K562 treated with DMSO at 1 percent for 12 hours (cell line): Measurements from ENCODE around the gene HLCS. TPM values are rescaled to one million over a fixed set of nuclear protein-coding genes. Genes with fewer than 3 reads are reported as not detected.

ENCODE experiments used
- total RNA-seq: library from RNA; unstranded; fragments of 300-600 nt; gene quantifications from 2 replicates; pipeline ENCODE4 v1.2.3, GENCODE V29; 2022; ENCODE audit not compliant: insufficient read depth

HLCS gene
- 6.4 and 24.0 TPM in 2 replicates for total RNA-seq

DNA sequence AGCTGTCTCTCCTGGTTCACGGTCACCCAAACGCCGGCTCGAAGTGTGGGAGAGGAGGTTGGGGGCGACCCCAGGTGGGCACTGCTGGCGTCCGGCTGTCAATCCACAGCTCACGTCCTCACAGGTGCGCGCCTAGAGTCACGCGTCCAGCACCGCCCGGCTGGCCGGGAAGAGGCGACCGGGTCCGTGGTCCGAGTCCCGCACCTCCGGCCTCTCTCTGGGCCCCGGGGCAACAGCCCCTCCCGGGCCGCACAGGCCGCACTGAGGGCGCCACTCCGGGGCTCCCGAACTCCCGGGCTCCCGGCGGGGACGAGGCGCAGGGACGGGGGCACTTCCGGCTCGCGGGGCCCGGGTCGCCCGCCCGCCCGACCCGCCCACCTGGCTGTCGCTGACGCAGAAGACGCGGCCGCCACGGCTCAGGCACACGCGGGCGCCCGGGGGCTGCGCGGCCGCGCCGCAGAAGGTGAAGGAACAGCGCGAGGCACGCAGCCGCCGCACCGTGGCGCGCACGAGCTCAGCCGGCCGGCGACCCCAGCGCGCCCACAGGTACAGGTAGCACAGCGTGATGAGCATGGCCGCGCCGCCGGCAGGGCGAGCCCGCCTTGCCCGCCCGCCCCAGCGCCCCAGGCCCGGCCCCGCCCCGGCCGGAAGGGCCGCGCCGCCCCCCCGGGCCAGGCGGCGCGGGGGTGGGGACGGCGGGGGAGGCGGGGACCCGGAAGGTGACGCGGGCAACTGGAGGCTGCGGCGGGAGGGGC is at the start of gene HLCS:
Gene HLCS, minus strand, starts transcription at position 604 of the 755 bp plus-strand sequence. Its CDS starts 31 bp downstream, at position 573.

DNA sequence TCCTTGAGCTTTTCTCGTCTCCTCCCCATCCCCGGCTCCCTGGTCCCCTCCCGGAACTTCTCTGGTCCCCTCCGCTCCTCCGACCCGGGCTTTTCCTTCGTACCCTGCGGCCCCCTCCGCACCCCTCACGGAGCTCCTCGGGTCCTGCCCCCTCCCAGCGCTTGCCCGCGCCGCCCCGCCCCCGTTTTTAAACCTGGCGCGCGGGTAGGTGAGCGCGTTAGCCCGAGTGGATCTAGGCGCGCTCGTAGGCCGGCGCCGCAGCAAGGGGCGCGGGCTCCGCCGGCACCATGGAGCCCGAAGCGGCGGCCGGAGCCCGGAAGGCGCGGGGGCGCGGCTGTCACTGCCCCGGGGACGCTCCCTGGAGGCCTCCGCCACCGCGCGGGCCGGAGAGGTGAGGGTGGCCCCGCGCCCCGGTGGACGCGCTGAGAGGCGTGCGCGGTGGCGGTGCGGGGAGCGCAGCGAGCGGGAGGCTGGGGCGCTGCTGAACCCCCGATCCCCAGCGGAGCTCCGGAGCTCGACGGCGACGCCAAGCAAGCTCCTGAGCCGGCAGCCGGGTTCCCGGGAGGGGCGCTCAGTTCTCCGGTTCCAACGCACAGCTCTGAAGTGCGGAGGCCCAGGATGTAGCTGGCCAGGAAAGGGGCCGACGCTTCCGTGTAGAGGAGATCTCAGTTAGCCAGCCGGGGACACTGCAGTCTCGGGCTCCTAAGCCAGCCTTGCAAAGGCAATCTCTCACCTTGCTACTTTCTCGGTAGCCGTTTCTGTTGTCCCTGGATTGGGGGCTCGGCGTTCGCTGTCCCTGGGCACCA is 40.2 kb upstream of the HLCS start, which contains the start of gene RIPPLY3:
Gene RIPPLY3, plus strand, starts transcription at position 217 of the 806 bp plus-strand sequence. Its CDS starts 71 bp downstream, at position 288.

Other genes with a start within 250 kb of the HLCS start
- not detected in 2 replicates for gene RIPPLY3, start 40.0 kb upstream of the HLCS start, total RNA-seq
- gene PIGP, start 106.4 kb upstream of the HLCS start, total RNA-seq = 15.2 and 30.4 TPM in 2 replicates
- gene TTC3, start 106.6 kb upstream of the HLCS start, total RNA-seq = 25.3 and 122 TPM in 2 replicates